ENCODE results near the gene ITGB5. TPM values are rescaled to one million over a fixed set of nuclear protein-coding genes. Genes with fewer than 3 reads are reported as not detected.
"Not testable (repeated sequence)": the region's sequence is repeated elsewhere in the genome, so short reads cannot be mapped to it uniquely, and the experiment has no call there.

ITGB5 gene
- polyA plus RNA-seq, 1 experiment, result 393 TPM

GRCh38 chr3:124786511-124787241 is 100.5 kb downstream of the ITGB5 start:
- Histone ChIP-seq H3K4me3 (ENCODE audit: low read depth, low read length) (no peak overlapping the region), H3K27me3 (ENCODE audit: control insufficient read depth, insufficient read depth, low read length) (no peaks in the 10 kb centered on the region), H3K36me3 (ENCODE audit: control insufficient read depth, insufficient read depth, low read length) (no peaks in the 10 kb centered on the region)
- CTCF ChIA-PET, result interaction anchor here (0.5 to 6.8 kb wide), 20 partner anchors 9 to 719 kb away, joined by 3 to 79 read pairs (median 5); no protein-coding TSS in a partner anchor
- POLR2A ChIA-PET, result no interaction called here
- DNase-seq (ENCODE audit: low read depth), result no peak
- TF ChIP-seq CTCF (IDR thresholded peaks at IDR 0.05; ENCODE audit: insufficient read depth, low read depth, low read length), result peak; percentile 45

GRCh38 chr3:124785973-124786372 is 101.2 kb downstream of the ITGB5 start:
- DNase-seq (ENCODE audit: low read depth), result no peak
- CTCF ChIA-PET, result interaction anchor here (0.5 to 6.8 kb wide), 15 partner anchors 8 to 720 kb away, joined by 3 to 79 read pairs (median 5); no protein-coding TSS in a partner anchor
- no peak for TF ChIP-seq CTCF (IDR thresholded peaks at IDR 0.05; ENCODE audit: insufficient read depth, low read depth, low read length)
- Histone ChIP-seq H3K4me3 (ENCODE audit: low read depth, low read length) (no peak overlapping the region), H3K36me3 (ENCODE audit: control insufficient read depth, insufficient read depth, low read length) (no peaks in the 10 kb centered on the region), H3K27me3 (ENCODE audit: control insufficient read depth, insufficient read depth, low read length) (no peaks in the 10 kb centered on the region)
- POLR2A ChIA-PET, result no interaction called here

- no peak for TF ChIP-seq CTCF (IDR thresholded peaks at IDR 0.05; ENCODE audit: insufficient read depth, low read depth, low read length)
- ChIA-PET CTCF (interaction anchor here (1.0 to 6.8 kb wide), 3 partner anchors 13 to 118 kb away, joined by 4 to 79 read pairs (median 5); no protein-coding TSS in a partner anchor), POLR2A (no interaction called here)
- no peak for DNase-seq (ENCODE audit: low read depth)
- H3K27me3 ChIP-seq (ENCODE audit: control insufficient read depth, insufficient read depth, low read length), result no peaks in the 10 kb centered on the region
- H3K36me3 ChIP-seq (ENCODE audit: control insufficient read depth, insufficient read depth, low read length), result no peaks in the 10 kb centered on the region
- H3K4me3 ChIP-seq (ENCODE audit: low read depth, low read length), result no peak overlapping the region
Measured at GRCh38 chr3:124784686-124785382, 102.3 kb downstream of the ITGB5 start.

GRCh38 chr3:124783696-124784095 is 103.5 kb downstream of the ITGB5 start:
- ChIA-PET CTCF (interaction anchor here (0.5 to 6.8 kb wide), 3 partner anchors 22 to 119 kb away, joined by 3 to 79 read pairs (median 5); no protein-coding TSS in a partner anchor), POLR2A (no interaction called here)
- Histone ChIP-seq H3K36me3 (ENCODE audit: control insufficient read depth, insufficient read depth, low read length) (no peaks in the 10 kb centered on the region), H3K4me3 (ENCODE audit: low read depth, low read length) (no peak overlapping the region), H3K27me3 (ENCODE audit: control insufficient read depth, insufficient read depth, low read length) (no peaks in the 10 kb centered on the region)
- no peak for TF ChIP-seq CTCF (IDR thresholded peaks at IDR 0.05; ENCODE audit: insufficient read depth, low read depth, low read length)
- DNase-seq (ENCODE audit: low read depth), result no peak

GRCh38 chr3:124782377-124782712 is 104.8 kb downstream of the ITGB5 start:
- CTCF ChIA-PET, result interaction anchor here (1.2 to 6.8 kb wide), 2 partner anchors 21 to 120 kb away, joined by 7 to 79 read pairs; no protein-coding TSS in a partner anchor
- H3K36me3 ChIP-seq (ENCODE audit: control insufficient read depth, insufficient read depth, low read length); DNase-seq (ENCODE audit: low read depth); H3K4me3 ChIP-seq (ENCODE audit: low read depth, low read length); H3K27me3 ChIP-seq (ENCODE audit: control insufficient read depth, insufficient read depth, low read length); POLR2A ChIA-PET: not testable (repeated sequence)
